Chondrocyte (in vitro differentiated cells): ENCODE measurements around the gene USP12. TPM values are rescaled to one million over a fixed set of nuclear protein-coding genes. Genes with fewer than 3 reads are reported as not detected.

ENCODE experiments used
- DNase-seq: peaks from one replicate; pipeline ENCODE4 v3.0.0; 2021; ENCODE audit warnings: mixed read lengths, low spot score
- H3K27ac Mint-ChIP-seq: one replicate; pipeline ENCODE4 v1.8.0; 2021; ENCODE audit warnings: mild to moderate bottlenecking, moderate library complexity, mixed read lengths; ENCODE audit not compliant: unreplicated experiment
- H3K27me3 Mint-ChIP-seq: 2 replicates; pipeline ENCODE4 v1.8.0; 2021; ENCODE audit warnings: low read depth, mixed read lengths
- H3K36me3 Mint-ChIP-seq: 2 replicates; pipeline ENCODE4 v1.8.0; 2021; ENCODE audit warnings: low read depth, mixed read lengths
- H3K4me1 Mint-ChIP-seq: 2 replicates; pipeline ENCODE4 v1.8.0; 2021; ENCODE audit warnings: low read depth, mild to moderate bottlenecking, mixed read lengths
- H3K4me3 Mint-ChIP-seq: one replicate; pipeline ENCODE4 v1.8.0; 2021; ENCODE audit warnings: mild to moderate bottlenecking, moderate library complexity, mixed read lengths; ENCODE audit not compliant: unreplicated experiment
- H3K9me3 Mint-ChIP-seq: 2 replicates; pipeline ENCODE4 v1.8.0; 2021; ENCODE audit warnings: low read depth, mixed read lengths
- total RNA-seq: library from RNA; stranded (reverse); gene quantifications from 3 replicates; pipeline ENCODE4 v1.2.1, GENCODE V29; 2021
- TF ChIP-seq, protein P1 (sequence below): fragments of 200-600 bp; sonication (generic); IDR thresholded peaks from 2 replicates; pipeline ENCODE4 v1.5.0; 2021; ENCODE audit warnings: antibody characterized with exemption, mild to moderate bottlenecking, moderate library complexity

The USP12 gene
- total RNA-seq, 1 donor from 2014 or later: 23.2 TPM

DNA sequence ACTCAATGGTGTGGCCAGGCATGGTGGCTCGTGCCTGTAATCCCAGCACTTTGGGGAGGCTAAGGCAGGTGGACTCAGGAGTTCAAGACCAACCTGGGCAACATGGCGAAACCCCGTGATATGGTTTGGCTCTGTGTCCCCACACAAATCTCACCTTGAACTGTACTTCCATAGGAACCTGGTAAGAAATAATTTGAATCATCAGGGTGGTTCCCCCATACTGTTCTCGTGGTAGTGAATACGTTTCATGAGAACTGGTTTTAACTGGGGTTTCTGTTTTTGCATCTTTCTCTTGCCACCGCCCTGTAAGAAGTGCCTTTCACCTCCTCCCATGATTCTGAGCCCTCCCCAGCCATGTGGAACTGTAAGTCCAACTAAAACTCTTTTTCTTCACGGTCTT is 49.6 kb downstream of the USP12 start:
- peak overlapping the region; percentile 12 for H3K27ac Mint-ChIP-seq
- H3K9me3 Mint-ChIP-seq: peaks cover 5% of the 10 kb centered on the region
- no peak for DNase-seq
- no peak overlapping the region for H3K4me3 Mint-ChIP-seq
- H3K27me3 Mint-ChIP-seq: no peaks in the 10 kb centered on the region
- TF ChIP-seq, protein P1, sequence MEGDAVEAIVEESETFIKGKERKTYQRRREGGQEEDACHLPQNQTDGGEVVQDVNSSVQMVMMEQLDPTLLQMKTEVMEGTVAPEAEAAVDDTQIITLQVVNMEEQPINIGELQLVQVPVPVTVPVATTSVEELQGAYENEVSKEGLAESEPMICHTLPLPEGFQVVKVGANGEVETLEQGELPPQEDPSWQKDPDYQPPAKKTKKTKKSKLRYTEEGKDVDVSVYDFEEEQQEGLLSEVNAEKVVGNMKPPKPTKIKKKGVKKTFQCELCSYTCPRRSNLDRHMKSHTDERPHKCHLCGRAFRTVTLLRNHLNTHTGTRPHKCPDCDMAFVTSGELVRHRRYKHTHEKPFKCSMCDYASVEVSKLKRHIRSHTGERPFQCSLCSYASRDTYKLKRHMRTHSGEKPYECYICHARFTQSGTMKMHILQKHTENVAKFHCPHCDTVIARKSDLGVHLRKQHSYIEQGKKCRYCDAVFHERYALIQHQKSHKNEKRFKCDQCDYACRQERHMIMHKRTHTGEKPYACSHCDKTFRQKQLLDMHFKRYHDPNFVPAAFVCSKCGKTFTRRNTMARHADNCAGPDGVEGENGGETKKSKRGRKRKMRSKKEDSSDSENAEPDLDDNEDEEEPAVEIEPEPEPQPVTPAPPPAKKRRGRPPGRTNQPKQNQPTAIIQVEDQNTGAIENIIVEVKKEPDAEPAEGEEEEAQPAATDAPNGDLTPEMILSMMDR: no peak
- peaks cover 7% of the 10 kb centered on the region for H3K36me3 Mint-ChIP-seq
- H3K4me1 Mint-ChIP-seq: peaks cover 81% of the 10 kb centered on the region

DNA sequence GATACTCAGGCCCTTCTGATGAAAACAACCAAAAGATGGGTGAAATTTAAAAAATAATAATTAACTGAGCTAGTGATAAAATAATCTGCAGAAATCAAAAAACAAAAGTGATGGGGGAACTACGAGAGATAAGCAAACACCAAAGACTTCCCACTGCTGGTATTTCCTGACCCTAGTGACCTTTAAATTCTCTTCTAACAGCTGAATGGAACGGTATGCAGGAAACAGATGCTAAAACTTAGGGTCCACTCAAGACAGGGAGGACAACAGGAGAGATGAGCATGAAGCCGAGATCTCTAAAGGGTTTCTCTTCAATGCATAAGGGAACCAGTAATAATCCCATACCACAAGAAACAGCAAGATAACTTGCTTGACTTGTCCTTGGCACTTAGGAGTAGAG is 50.8 kb downstream of the USP12 start:
- Mint-ChIP-seq H3K4me1 (peaks cover 74% of the 10 kb centered on the region), H3K9me3 (peaks cover 5% of the 10 kb centered on the region), H3K36me3 (peaks cover 7% of the 10 kb centered on the region), H3K27me3 (no peaks in the 10 kb centered on the region), H3K4me3 (peak overlapping the region; percentile 14), H3K27ac (peak overlapping the region; percentile 79)
- DNase-seq: no peak
- TF ChIP-seq, protein P1: no peak

DNA sequence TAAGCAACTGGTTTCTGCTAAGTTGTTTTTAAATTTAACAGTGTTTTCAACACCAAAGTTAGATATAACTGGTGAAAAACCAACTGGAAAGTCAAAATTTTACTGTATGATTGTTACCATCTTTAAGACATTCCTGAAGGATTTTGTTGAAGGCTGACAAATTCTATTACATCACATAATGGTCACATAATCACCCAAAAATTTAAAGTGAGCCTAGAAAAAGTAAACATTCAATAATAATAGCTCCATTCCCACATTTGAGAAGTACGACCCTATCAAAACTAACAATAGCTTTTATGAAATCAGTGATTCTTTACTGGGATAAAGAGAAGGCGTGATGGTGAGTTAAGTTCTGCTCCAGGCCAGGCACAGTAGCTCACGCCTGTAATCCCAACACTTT is 51.6 kb downstream of the USP12 start:
- Mint-ChIP-seq H3K4me1 (peaks cover 68% of the 10 kb centered on the region), H3K27ac (peak overlapping the region; percentile 54), H3K4me3 (no peak overlapping the region), H3K9me3 (peaks cover 5% of the 10 kb centered on the region), H3K27me3 (no peaks in the 10 kb centered on the region), H3K36me3 (peaks cover 7% of the 10 kb centered on the region)
- TF ChIP-seq, protein P1: no peak
- DNase-seq: no peak

DNA sequence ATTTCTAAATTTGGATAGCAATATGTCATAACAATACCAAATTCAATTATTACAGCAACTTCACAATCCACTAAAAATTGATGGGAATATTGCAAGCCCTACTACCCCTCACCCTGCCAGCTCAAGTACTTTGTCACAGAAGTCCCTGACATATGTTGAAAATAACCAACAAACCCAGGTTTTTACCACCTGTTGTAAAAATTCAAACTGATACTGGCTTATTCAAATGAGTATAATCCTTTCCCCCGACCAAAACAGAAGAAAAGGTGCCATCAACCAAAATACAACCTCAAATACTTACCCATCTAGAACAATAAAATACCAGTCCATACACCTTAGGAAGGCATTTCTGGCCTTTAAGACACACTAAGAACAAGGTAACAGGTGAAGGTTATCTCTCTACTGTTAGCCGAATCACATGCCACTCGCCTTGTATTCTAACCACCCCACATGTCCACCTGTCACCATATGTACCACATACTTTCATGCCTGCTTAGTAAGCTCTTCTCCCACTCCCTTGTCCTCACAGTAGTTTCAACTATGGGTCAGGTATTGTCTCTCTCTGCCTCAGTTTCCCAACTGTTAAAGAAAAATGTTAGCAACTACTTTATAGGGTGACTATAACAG is 53.1 kb downstream of the USP12 start:
- peaks cover 4% of the 10 kb centered on the region for H3K9me3 Mint-ChIP-seq
- peaks cover 7% of the 10 kb centered on the region for H3K36me3 Mint-ChIP-seq
- peaks cover 61% of the 10 kb centered on the region for H3K4me1 Mint-ChIP-seq
- H3K4me3 Mint-ChIP-seq: no peak overlapping the region
- H3K27me3 Mint-ChIP-seq: no peaks in the 10 kb centered on the region
- TF ChIP-seq, protein P1: no peak
- no peak for DNase-seq
- H3K27ac Mint-ChIP-seq: no peak overlapping the region

DNA sequence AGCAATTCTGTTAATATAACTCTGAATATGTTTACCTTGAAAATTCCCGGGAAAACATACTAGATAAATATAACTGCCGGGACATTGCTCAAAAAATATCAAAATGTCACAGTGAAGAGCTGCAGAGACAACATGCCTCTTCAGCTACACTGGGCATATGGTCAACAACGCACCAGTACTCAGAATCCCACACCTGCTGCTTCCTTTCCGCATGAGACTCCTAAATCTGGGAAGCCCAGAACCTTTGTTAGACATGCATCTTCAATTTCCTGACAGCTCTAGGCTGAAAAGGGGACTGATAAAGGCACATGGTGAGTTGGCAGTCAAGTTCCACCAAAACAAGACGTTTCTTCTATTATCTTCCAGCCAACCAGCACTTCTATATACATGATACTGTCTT is 53.7 kb downstream of the USP12 start:
- TF ChIP-seq, protein P1: no peak
- no peak overlapping the region for H3K27ac Mint-ChIP-seq

More for the DNA sequence above, 53.7 kb downstream of the USP12 start:
- Mint-ChIP-seq H3K9me3 (no peaks in the 10 kb centered on the region), H3K4me3 (no peak overlapping the region), H3K4me1 (peaks cover 59% of the 10 kb centered on the region), H3K36me3 (peaks cover 6% of the 10 kb centered on the region), H3K27me3 (no peaks in the 10 kb centered on the region)
- DNase-seq: no peak
